OCI-LY1 (cell line): Measurements from ENCODE around the gene IKZF3.
"Not testable (repeated sequence)": the region's sequence is repeated elsewhere in the genome, so short reads cannot be mapped to it uniquely, and the experiment has no call there.

ENCODE experiments used
- H2AFZ ChIP-seq: fragments of 200-600 bp; sonication (generic), shearing (Covaris generic); 2 replicates; pipeline ENCODE4 v1.6.0; 2014; ENCODE audit warnings: antibody characterized with exemption, mild to moderate bottlenecking, low read length
- H3F3A ChIP-seq: fragments of 200-600 bp; sonication (generic), shearing (Covaris generic); 2 replicates; pipeline ENCODE4 v1.6.0; 2014; ENCODE audit warnings: mild to moderate bottlenecking, antibody characterized with exemption, low read length, moderate library complexity; ENCODE audit not compliant: insufficient read depth
- H3K27ac ChIP-seq: fragments of 200-600 bp; sonication (generic); 2 replicates; pipeline ENCODE4 v1.5.1; 2014; ENCODE audit warnings: low read length, mixed run types, mild to moderate bottlenecking, low read depth; ENCODE audit not compliant: poor library complexity, severe bottlenecking
- H3K27me3 ChIP-seq: fragments of 200-600 bp; sonication (generic); 2 replicates; pipeline ENCODE4 v1.6.0; 2014; ENCODE audit warnings: antibody characterized with exemption, mild to moderate bottlenecking, low read length, moderate library complexity; ENCODE audit not compliant: insufficient read depth
- H3K36me3 ChIP-seq: fragments of 200-600 bp; sonication (generic); 2 replicates; pipeline ENCODE4 v1.6.1; 2014; ENCODE audit warnings: mild to moderate bottlenecking, antibody characterized with exemption, low read length, moderate library complexity, mixed read lengths; ENCODE audit not compliant: insufficient read depth
- H3K4me1 ChIP-seq: fragments of 200-600 bp; sonication (generic); 2 replicates; pipeline ENCODE4 v1.5.1; 2014; ENCODE audit warnings: mild to moderate bottlenecking, low read length, moderate library complexity; ENCODE audit not compliant: insufficient read depth, severe bottlenecking
- H3K4me2 ChIP-seq: fragments of 200-600 bp; sonication (generic), shearing (Covaris generic); 2 replicates; pipeline ENCODE4 v1.6.1; 2014; ENCODE audit warnings: low read length
- H3K4me3 ChIP-seq: fragments of 200-600 bp; sonication (generic); 2 replicates; pipeline ENCODE4 v1.5.1; 2014; ENCODE audit warnings: low read length, low read depth, mild to moderate bottlenecking, mixed read lengths; ENCODE audit not compliant: poor library complexity, severe bottlenecking
- H3K79me2 ChIP-seq: fragments of 200-600 bp; shearing (Covaris generic); 2 replicates; pipeline ENCODE4 v1.6.1; 2016; ENCODE audit warnings: mixed run types, low read length, mixed read lengths; ENCODE audit not compliant: insufficient read depth
- H3K9ac ChIP-seq: fragments of 200-600 bp; sonication (generic), shearing (Covaris generic); 2 replicates; pipeline ENCODE4 v1.6.1; 2014; ENCODE audit warnings: mild to moderate bottlenecking, low read length, mixed read lengths
- H3K9me2 ChIP-seq: fragments of 200-600 bp; sonication (generic), shearing (Covaris generic); 2 replicates; pipeline ENCODE4 v1.6.1; 2014; ENCODE audit warnings: low read depth, mild to moderate bottlenecking, low read length, mixed read lengths
- H3K9me3 ChIP-seq: fragments of 200-600 bp; shearing (Covaris generic); 2 replicates; pipeline ENCODE4 v1.6.1; 2014; ENCODE audit warnings: low read length, mixed read lengths
- H4K20me1 ChIP-seq: fragments of 200-600 bp; sonication (generic), shearing (Covaris generic); 2 replicates; pipeline ENCODE4 v1.6.0; 2016; ENCODE audit warnings: mild to moderate bottlenecking, low read length; ENCODE audit not compliant: insufficient read depth
- EZH2 ChIP-seq: fragments of 200-600 bp; sonication (generic), shearing (Covaris generic); IDR thresholded peaks from 2 replicates; pipeline ENCODE4 v1.8.0; 2017; ENCODE audit warnings: borderline replicate concordance, mixed run types, mild to moderate bottlenecking, antibody characterized with exemption, low read length, moderate library complexity, mixed read lengths
- TF ChIP-seq, protein P1 (sequence below): fragments of 200-600 bp; sonication (generic), shearing (Covaris generic); IDR thresholded peaks from 2 replicates; pipeline ENCODE4 v1.5.1; 2017; ENCODE audit warnings: mild to moderate bottlenecking, antibody characterized with exemption, low read length, moderate library complexity, mixed read lengths

IKZF3 gene

GRCh38 chr17:39903158-39903884 is 39.2 kb upstream of the IKZF3 start:
- H3K27me3 ChIP-seq = no peaks in the 10 kb centered on the region
- H3K9me3 ChIP-seq = no peaks in the 10 kb centered on the region
- H2AFZ ChIP-seq = no peak overlapping the region
- no peak overlapping the region for H3K4me2 ChIP-seq
- H3K4me1 ChIP-seq = no peaks in the 10 kb centered on the region
- no peaks in the 10 kb centered on the region for H3F3A ChIP-seq
- H3K79me2 ChIP-seq = no peaks in the 10 kb centered on the region
- H3K36me3 ChIP-seq = peaks cover 44% of the 10 kb centered on the region
- H3K4me3 ChIP-seq = no peak overlapping the region
- H4K20me1 ChIP-seq = no peaks in the 10 kb centered on the region
- H3K9me2 ChIP-seq = no peaks in the 10 kb centered on the region
- no peak overlapping the region for H3K9ac ChIP-seq
- H3K27ac ChIP-seq = peak overlapping the region; percentile 13
- TF ChIP-seq, protein P1, sequence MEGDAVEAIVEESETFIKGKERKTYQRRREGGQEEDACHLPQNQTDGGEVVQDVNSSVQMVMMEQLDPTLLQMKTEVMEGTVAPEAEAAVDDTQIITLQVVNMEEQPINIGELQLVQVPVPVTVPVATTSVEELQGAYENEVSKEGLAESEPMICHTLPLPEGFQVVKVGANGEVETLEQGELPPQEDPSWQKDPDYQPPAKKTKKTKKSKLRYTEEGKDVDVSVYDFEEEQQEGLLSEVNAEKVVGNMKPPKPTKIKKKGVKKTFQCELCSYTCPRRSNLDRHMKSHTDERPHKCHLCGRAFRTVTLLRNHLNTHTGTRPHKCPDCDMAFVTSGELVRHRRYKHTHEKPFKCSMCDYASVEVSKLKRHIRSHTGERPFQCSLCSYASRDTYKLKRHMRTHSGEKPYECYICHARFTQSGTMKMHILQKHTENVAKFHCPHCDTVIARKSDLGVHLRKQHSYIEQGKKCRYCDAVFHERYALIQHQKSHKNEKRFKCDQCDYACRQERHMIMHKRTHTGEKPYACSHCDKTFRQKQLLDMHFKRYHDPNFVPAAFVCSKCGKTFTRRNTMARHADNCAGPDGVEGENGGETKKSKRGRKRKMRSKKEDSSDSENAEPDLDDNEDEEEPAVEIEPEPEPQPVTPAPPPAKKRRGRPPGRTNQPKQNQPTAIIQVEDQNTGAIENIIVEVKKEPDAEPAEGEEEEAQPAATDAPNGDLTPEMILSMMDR = no peak
- no peak for TF ChIP-seq EZH2

DNA sequence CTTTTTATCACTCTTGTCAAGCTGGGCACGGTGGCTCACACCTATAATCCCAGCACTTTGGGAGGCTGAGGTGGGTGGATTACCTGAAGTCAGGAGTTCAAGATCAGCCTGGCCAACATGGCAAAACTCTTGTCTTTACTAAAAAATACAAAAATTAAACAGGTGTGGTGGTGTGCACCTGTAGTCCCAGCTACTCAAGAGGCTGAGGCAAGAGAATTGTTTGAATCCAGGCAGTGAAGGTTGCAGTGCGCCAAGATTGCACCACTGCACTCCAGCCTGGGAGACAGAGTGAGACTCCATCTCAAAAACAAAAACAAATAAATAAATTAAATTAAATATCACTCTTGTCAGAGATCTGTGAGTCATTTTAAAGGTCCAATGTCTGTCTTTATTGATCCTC is 37.9 kb upstream of the IKZF3 start:
- H3K4me1 ChIP-seq, H3K9me3 ChIP-seq, H3K4me2 ChIP-seq, H2AFZ ChIP-seq, H3K4me3 ChIP-seq, H3K79me2 ChIP-seq, H3K27ac ChIP-seq, H3F3A ChIP-seq, H3K27me3 ChIP-seq, H3K9me2 ChIP-seq, H3K9ac ChIP-seq, H4K20me1 ChIP-seq: not testable (repeated sequence)
- peaks cover 42% of the 10 kb centered on the region for H3K36me3 ChIP-seq

GRCh38 chr17:39899215-39899614 is 35.1 kb upstream of the IKZF3 start:
- H3K27me3 ChIP-seq = no peaks in the 10 kb centered on the region
- H3K4me3 ChIP-seq = no peak overlapping the region
- no peak for TF ChIP-seq EZH2
- TF ChIP-seq, protein P1 = no peak
- peaks cover 22% of the 10 kb centered on the region for H3K36me3 ChIP-seq
- no peaks in the 10 kb centered on the region; the same call in 1 of the 2 replicates for H3F3A ChIP-seq
- no peaks in the 10 kb centered on the region for H4K20me1 ChIP-seq
- H3K9ac ChIP-seq = no peak overlapping the region
- no peaks in the 10 kb centered on the region for H3K9me2 ChIP-seq
- no peak overlapping the region for H3K27ac ChIP-seq
- H3K79me2 ChIP-seq = no peaks in the 10 kb centered on the region
- peaks cover 25% of the 10 kb centered on the region for H3K4me1 ChIP-seq
- H3K9me3 ChIP-seq = peaks cover 4% of the 10 kb centered on the region
- H2AFZ ChIP-seq = no peak overlapping the region
- no peak overlapping the region for H3K4me2 ChIP-seq

DNA sequence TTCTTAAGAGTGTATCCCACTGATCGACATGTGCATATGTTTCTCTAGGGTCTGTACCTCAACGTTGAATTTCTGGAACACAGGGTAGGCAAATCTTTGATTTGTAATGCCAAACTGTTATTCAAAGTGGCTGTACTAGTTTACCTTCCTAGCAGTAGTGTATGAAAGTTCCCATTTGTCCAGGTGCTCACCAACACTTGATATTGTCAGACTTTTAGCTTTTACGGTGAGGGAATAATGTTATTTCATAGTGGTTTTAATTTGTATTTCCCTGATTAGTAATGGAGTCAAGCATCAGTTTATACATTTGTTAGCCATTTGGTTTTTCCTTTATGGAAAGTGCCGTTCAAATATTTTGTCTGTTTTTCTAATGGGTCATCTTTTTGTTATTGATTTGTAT is 34.0 kb upstream of the IKZF3 start:
- Histone ChIP-seq H4K20me1 (no peaks in the 10 kb centered on the region), H3K4me3 (no peak overlapping the region), H3K36me3 (peaks cover 13% of the 10 kb centered on the region), H2AFZ (no peak overlapping the region), H3K27ac (no peak overlapping the region), H3K4me2 (no peak overlapping the region), H3K27me3 (no peaks in the 10 kb centered on the region), H3K9me2 (no peaks in the 10 kb centered on the region), H3K9me3 (peaks cover 4% of the 10 kb centered on the region), H3F3A (no peaks in the 10 kb centered on the region; the same call in 1 of the 2 replicates), H3K79me2 (no peaks in the 10 kb centered on the region), H3K4me1 (peaks cover 32% of the 10 kb centered on the region), H3K9ac (no peak overlapping the region)
- TF ChIP-seq, protein P1 = no peak
- TF ChIP-seq EZH2 = no peak
